Activated naive CD4-positive, alpha-beta T cell treated with anti-CD3 and anti-CD28 coated beads for 36 hours (primary cell): ENCODE results near the gene DYNC1LI1. TPM values are rescaled to one million over a fixed set of nuclear protein-coding genes. Genes with fewer than 3 reads are reported as not detected.

ENCODE experiments used
- CTCF ChIA-PET: fragments of 350-600 bp; sonication (Branson Sonifier 250); formaldehyde crosslinking; loops from one replicate; lab custom pipeline; 2021; ENCODE audit warnings: antibody characterized with exemption; lab: Charles Lee
- DNase-seq: peaks from one replicate; pipeline ENCODE4 v3.0.0-alpha.2; 2020
- H3K27ac Mint-ChIP-seq: one replicate; pipeline ENCODE4 v1.8.0; 2021; ENCODE audit warnings: mild to moderate bottlenecking, mixed read lengths
- H3K27me3 Mint-ChIP-seq: one replicate; pipeline ENCODE4 v1.8.0; 2021; ENCODE audit warnings: low read depth, mixed read lengths
- H3K36me3 Mint-ChIP-seq: one replicate; pipeline ENCODE4 v1.8.0; 2021; ENCODE audit warnings: low read depth, mixed read lengths
- H3K4me1 Mint-ChIP-seq: one replicate; pipeline ENCODE4 v1.8.0; 2021; ENCODE audit warnings: low read depth, mixed read lengths
- H3K4me3 Mint-ChIP-seq: one replicate; pipeline ENCODE4 v1.8.0; 2021; ENCODE audit warnings: mild to moderate bottlenecking, moderate library complexity, mixed read lengths
- H3K9me3 Mint-ChIP-seq: one replicate; pipeline ENCODE4 v1.8.0; 2021; ENCODE audit warnings: mixed read lengths
- intact Hi-C: fragments of 100-400 bp; cut with micrococcal nuclease; formaldehyde crosslinking; loops from one replicate; pipeline ENCODE4 v1.15.1; 2023
- total RNA-seq, 2 experiments: library from RNA; stranded (reverse); gene quantifications; one replicate each; pipeline ENCODE4 v1.2.3, GENCODE V29; 2021

DYNC1LI1 gene
- total RNA-seq, 2 experiments from 2014 or later: 29.8 to 33.1 TPM

GRCh38 chr3:32498992-32499391 lies 71.7 kb downstream of the DYNC1LI1 start:
- no peaks in the 10 kb centered on the region for H3K9me3 Mint-ChIP-seq

GRCh38 chr3:32498252-32498651 lies 72.4 kb downstream of the DYNC1LI1 start:
- H3K36me3 Mint-ChIP-seq: peaks cover 9% of the 10 kb centered on the region
- CTCF ChIA-PET: interaction anchor here (1.0 to 1.6 kb wide), 4 partner anchors 11 to 773 kb away, joined by 3 to 4 read pairs (median 3); no protein-coding TSS in a partner anchor
- H3K4me1 Mint-ChIP-seq: peaks cover 38% of the 10 kb centered on the region
- intact Hi-C loops: no loop called here
- no peak for DNase-seq
- no peaks in the 10 kb centered on the region for H3K27me3 Mint-ChIP-seq
- H3K9me3 Mint-ChIP-seq: no peaks in the 10 kb centered on the region
- no peak overlapping the region for H3K27ac Mint-ChIP-seq
- H3K4me3 Mint-ChIP-seq: no peak overlapping the region

More at GRCh38 chr3:32498992-32499391, 71.7 kb downstream of the DYNC1LI1 start:
- Mint-ChIP-seq H3K4me3 (no peak overlapping the region), H3K36me3 (peaks cover 9% of the 10 kb centered on the region), H3K4me1 (peaks cover 38% of the 10 kb centered on the region), H3K27me3 (no peaks in the 10 kb centered on the region), H3K27ac (no peak overlapping the region)
- intact Hi-C loops: no loop called here
- DNase-seq: no peak
- CTCF ChIA-PET: interaction anchor here (1.0 to 1.6 kb wide), 3 partner anchors 8 to 203 kb away, joined by 3 to 7 read pairs (median 4); no protein-coding TSS in a partner anchor

DNA sequence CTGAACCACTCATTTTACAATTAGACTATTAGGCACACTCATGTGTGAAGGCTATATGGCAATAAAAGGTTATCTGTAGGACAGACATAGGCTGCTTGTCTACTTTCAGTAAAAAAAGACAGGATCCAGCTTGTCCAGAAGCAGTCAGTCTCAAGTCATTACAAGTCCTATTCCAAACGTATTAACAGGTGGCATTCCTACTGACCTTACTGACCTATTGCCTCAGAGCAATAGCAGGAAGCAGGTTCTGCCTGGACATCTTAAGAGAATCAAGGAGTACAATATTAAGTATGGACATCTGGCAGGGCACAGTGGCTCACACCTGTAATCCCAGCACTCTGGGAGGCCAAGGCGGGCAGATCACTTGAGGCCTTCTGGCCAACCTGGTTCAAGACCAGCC lies 75.0 kb downstream of the DYNC1LI1 start:
- DNase-seq: no peak
- no peaks in the 10 kb centered on the region for H3K27me3 Mint-ChIP-seq
- H3K4me3 Mint-ChIP-seq: no peak overlapping the region
- CTCF ChIA-PET: interaction anchor here (0.7 to 1.4 kb wide), 4 partner anchors 28 to 197 kb away, joined by 3 to 5 read pairs (median 4); no protein-coding TSS in a partner anchor
- peaks cover 11% of the 10 kb centered on the region for H3K36me3 Mint-ChIP-seq
- no peak overlapping the region for H3K27ac Mint-ChIP-seq
- H3K9me3 Mint-ChIP-seq: no peaks in the 10 kb centered on the region
- intact Hi-C loops: loop anchor here (2.0 kb wide), 1 partner anchor 13 kb away; no protein-coding TSS in a partner anchor
- H3K4me1 Mint-ChIP-seq: peaks cover 26% of the 10 kb centered on the region

- intact Hi-C loops: no loop called here
- Mint-ChIP-seq H3K4me3 (no peak overlapping the region), H3K4me1 (peaks cover 21% of the 10 kb centered on the region), H3K36me3 (peaks cover 11% of the 10 kb centered on the region), H3K9me3 (no peaks in the 10 kb centered on the region), H3K27ac (no peak overlapping the region), H3K27me3 (no peaks in the 10 kb centered on the region)
- CTCF ChIA-PET: interaction anchor here (0.7 kb wide), 1 partner anchor 73 kb away, joined by 5 read pairs; no protein-coding TSS in a partner anchor
- DNase-seq: no peak
Measured at GRCh38 chr3:32495085-32495484, 75.6 kb downstream of the DYNC1LI1 start.

DNA sequence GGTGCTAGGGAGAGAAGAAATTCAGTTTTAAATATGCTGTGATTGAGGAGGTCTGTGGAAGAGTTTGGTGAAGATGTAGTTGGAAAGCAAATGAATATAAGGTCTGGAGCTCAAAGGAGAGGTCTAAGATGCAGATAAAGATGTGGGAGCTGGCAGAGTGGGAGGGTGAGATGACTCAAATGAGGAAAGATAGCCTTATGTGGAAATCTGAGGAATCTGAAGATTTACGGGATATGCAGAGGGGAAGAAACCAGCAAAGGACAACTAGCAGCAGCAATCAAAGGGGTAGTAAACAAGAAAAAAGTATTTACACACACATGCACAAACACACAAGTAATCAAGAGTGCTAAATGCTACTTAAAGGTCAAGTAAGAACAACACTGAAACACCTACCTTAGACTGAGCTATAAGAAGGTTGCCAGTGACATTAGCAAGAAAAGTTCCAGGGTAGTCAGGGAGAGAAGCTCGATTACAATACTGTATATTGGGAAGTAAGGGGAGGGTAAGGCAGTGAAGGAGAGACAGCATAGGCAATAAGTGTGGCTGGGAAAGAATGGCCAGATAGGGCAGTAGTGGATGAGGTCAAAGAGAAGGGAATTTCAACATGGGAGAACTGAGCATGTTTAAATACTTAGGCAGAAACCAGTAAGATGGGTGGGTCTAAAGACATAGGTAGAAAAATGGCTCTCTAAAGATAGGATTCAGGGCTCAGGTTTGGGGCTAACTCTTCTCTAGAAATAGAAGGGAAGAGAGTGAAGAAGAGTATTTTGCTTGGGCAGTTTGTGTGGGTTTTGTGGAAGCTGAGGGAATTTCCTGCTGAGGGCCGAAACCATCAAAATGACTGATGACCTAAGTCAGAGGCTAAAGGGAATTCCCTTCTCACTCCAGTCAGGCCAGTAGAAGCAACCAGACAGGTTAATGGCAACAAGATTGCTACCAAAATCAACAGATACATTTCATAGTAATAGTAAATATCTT lies 76.9 kb downstream of the DYNC1LI1 start:
- no peak for DNase-seq
- CTCF ChIA-PET: interaction anchor here (0.6 to 1.3 kb wide), 2 partner anchors 23 to 26 kb away, joined by 3 to 6 read pairs; no protein-coding TSS in a partner anchor
- H3K4me1 Mint-ChIP-seq: peaks cover 15% of the 10 kb centered on the region
- peaks cover 10% of the 10 kb centered on the region for H3K36me3 Mint-ChIP-seq
- no peaks in the 10 kb centered on the region for H3K9me3 Mint-ChIP-seq
- H3K4me3 Mint-ChIP-seq: no peak overlapping the region
- intact Hi-C loops: no loop called here
- H3K27ac Mint-ChIP-seq: no peak overlapping the region
- no peaks in the 10 kb centered on the region for H3K27me3 Mint-ChIP-seq

- no peaks in the 10 kb centered on the region for H3K9me3 Mint-ChIP-seq
- no peak overlapping the region for H3K27ac Mint-ChIP-seq
- intact Hi-C loops: no loop called here
- DNase-seq: no peak
- no peaks in the 10 kb centered on the region for H3K27me3 Mint-ChIP-seq
- no peak overlapping the region for H3K4me3 Mint-ChIP-seq
- H3K4me1 Mint-ChIP-seq: peaks cover 13% of the 10 kb centered on the region
- peaks cover 12% of the 10 kb centered on the region for H3K36me3 Mint-ChIP-seq
- CTCF ChIA-PET: interaction anchor here (0.6 to 1.3 kb wide), 4 partner anchors 8 to 117 kb away, joined by 3 to 6 read pairs (median 5); no protein-coding TSS in a partner anchor
Measured at GRCh38 chr3:32492684-32493436, 77.8 kb downstream of the DYNC1LI1 start.

GRCh38 chr3:32488474-32489008 lies 82.1 kb downstream of the DYNC1LI1 start:
- no peak overlapping the region for H3K27ac Mint-ChIP-seq
- H3K4me1 Mint-ChIP-seq: peaks cover 13% of the 10 kb centered on the region
- DNase-seq: no peak
- intact Hi-C loops: no loop called here
- no peak overlapping the region for H3K4me3 Mint-ChIP-seq
- no peaks in the 10 kb centered on the region for H3K27me3 Mint-ChIP-seq
- CTCF ChIA-PET: interaction anchor here (0.6 to 1.8 kb wide), 3 partner anchors 21 to 115 kb away, joined by 3 to 5 read pairs (median 3); no protein-coding TSS in a partner anchor
- H3K9me3 Mint-ChIP-seq: no peaks in the 10 kb centered on the region
- H3K36me3 Mint-ChIP-seq: peaks cover 24% of the 10 kb centered on the region

DNA sequence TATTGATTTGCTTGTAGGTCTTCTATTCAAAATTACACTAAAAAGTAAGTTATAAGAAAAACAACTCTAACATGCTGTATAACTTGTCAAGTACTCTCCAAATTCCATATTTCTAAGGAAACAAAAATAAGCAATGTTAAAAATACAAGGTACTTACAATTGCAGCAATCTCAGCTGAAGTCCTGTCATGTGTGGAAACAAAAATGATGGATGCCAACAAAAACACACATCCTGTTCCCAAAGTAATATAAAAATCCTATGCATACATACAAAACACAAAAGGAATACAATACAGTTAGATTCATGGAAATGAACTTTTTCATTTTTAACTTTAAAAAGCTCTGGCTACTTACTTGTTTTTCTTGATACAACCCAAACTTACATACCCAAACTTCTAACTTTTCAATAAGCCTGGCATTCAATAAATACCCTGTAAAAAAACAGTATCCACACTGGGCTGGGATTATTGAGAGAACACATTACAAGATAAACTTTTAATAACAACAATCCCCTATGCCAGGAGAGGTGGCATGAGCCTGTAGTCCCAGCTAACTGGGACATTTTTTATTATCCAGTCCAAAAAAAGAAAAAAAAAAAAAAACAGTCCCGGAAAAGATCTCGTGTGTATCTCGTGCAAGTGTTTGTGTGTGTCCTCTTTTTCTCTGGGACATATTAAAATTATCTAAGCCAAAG lies 82.7 kb downstream of the DYNC1LI1 start:
- Mint-ChIP-seq H3K36me3 (peaks cover 24% of the 10 kb centered on the region), H3K9me3 (no peaks in the 10 kb centered on the region), H3K4me1 (peaks cover 13% of the 10 kb centered on the region), H3K27me3 (no peaks in the 10 kb centered on the region), H3K4me3 (no peak overlapping the region), H3K27ac (no peak overlapping the region)
- CTCF ChIA-PET: interaction anchor here (0.7 to 1.8 kb wide), 3 partner anchors 10 to 114 kb away, joined by 3 to 5 read pairs (median 3); no protein-coding TSS in a partner anchor
- intact Hi-C loops: no loop called here
- DNase-seq: no peak

GRCh38 chr3:32484436-32484835 lies 86.2 kb downstream of the DYNC1LI1 start:
- intact Hi-C loops: no loop called here
- H3K27ac Mint-ChIP-seq: no peak overlapping the region
- CTCF ChIA-PET: interaction anchor here (2.7 kb wide), 1 partner anchor 16 kb away, joined by 8 read pairs; no protein-coding TSS in a partner anchor
- peaks cover 17% of the 10 kb centered on the region for H3K4me1 Mint-ChIP-seq
- no peak overlapping the region for H3K4me3 Mint-ChIP-seq
- H3K9me3 Mint-ChIP-seq: no peaks in the 10 kb centered on the region
- H3K27me3 Mint-ChIP-seq: no peaks in the 10 kb centered on the region
- H3K36me3 Mint-ChIP-seq: peaks cover 31% of the 10 kb centered on the region
- DNase-seq: no peak

GRCh38 chr3:32483772-32484171 lies 86.9 kb downstream of the DYNC1LI1 start:
- H3K27me3 Mint-ChIP-seq: no peaks in the 10 kb centered on the region
- CTCF ChIA-PET: interaction anchor here (1.1 to 2.7 kb wide), 2 partner anchors 16 to 107 kb away, joined by 3 to 8 read pairs; no protein-coding TSS in a partner anchor
- H3K4me3 Mint-ChIP-seq: no peak overlapping the region
- H3K27ac Mint-ChIP-seq: no peak overlapping the region
- peaks cover 32% of the 10 kb centered on the region for H3K36me3 Mint-ChIP-seq
- DNase-seq: no peak
- H3K4me1 Mint-ChIP-seq: peaks cover 17% of the 10 kb centered on the region
- intact Hi-C loops: loop anchor here (2.0 kb wide), 1 partner anchor 13 kb away; no protein-coding TSS in a partner anchor
- no peaks in the 10 kb centered on the region for H3K9me3 Mint-ChIP-seq

GRCh38 chr3:32482693-32483092 lies 88.0 kb downstream of the DYNC1LI1 start:
- no peak overlapping the region for H3K4me3 Mint-ChIP-seq
- intact Hi-C loops: loop anchor here (2.0 kb wide), 1 partner anchor 14 kb away; no protein-coding TSS in a partner anchor
- H3K36me3 Mint-ChIP-seq: peaks cover 34% of the 10 kb centered on the region
- no peak for DNase-seq
- peaks cover 20% of the 10 kb centered on the region for H3K4me1 Mint-ChIP-seq
- H3K27me3 Mint-ChIP-seq: no peaks in the 10 kb centered on the region
- H3K9me3 Mint-ChIP-seq: no peaks in the 10 kb centered on the region
- H3K27ac Mint-ChIP-seq: no peak overlapping the region
- CTCF ChIA-PET: interaction anchor here (0.6 to 1.1 kb wide), 4 partner anchors 25 to 169 kb away, joined by 3 to 8 read pairs (median 4); no protein-coding TSS in a partner anchor
